HG03354 (cell line): ENCODE data around the gene SMYD3.

Source experiments
- ATAC-seq: cut with Tn5 transposase; IDR thresholded peaks from one replicate; pipeline ENCODE4 v1.9.1; 2021; ENCODE audit warnings: mild to moderate bottlenecking; ENCODE audit not compliant: unreplicated experiment, poor library complexity, severe bottlenecking

The SMYD3 gene

DNA sequence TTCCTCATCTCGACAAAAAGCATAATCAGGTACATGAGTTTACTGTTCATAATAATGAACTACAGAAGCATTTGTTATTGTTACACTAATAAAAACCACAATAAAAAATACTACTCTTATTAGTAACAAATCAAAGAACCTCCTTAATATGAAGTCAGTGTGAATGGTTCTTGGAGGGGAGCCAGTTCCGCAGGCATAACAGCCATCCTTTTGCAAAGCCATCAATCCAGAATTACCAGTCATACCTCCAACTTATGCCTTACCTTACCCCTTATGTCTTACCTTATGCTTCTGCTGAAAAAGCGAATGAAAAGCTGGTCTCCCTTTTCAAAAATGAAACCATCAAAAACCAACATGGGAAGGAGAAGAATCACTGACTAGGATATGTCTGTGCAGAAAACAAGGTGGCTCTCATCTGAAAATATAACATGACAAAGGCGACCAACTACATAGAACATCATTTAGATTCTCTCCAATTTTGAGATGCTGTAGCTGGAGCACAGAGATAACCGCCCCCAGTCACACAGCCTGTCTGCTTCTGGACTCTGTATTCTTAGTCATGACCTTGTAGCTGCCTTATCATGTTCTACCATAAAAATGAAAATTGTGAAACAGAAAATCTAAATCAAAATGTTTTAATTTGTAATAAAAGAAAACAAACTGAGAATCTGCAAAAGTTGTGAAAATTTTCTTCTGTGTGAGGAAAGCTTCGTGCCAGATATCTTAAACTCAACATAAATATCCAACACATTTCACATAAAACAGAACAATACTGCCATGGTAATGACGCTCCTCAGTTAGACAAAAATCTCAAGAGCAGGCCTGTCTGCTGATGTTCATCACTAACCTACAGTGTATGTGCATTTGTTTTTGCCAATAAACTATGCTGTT is 438.2 kb downstream of the SMYD3 start:
- no peak for ATAC-seq

- no peak for ATAC-seq
These were observed 438.9 kb downstream of the SMYD3 start for GRCh38 chr1:246068217-246068512.

DNA sequence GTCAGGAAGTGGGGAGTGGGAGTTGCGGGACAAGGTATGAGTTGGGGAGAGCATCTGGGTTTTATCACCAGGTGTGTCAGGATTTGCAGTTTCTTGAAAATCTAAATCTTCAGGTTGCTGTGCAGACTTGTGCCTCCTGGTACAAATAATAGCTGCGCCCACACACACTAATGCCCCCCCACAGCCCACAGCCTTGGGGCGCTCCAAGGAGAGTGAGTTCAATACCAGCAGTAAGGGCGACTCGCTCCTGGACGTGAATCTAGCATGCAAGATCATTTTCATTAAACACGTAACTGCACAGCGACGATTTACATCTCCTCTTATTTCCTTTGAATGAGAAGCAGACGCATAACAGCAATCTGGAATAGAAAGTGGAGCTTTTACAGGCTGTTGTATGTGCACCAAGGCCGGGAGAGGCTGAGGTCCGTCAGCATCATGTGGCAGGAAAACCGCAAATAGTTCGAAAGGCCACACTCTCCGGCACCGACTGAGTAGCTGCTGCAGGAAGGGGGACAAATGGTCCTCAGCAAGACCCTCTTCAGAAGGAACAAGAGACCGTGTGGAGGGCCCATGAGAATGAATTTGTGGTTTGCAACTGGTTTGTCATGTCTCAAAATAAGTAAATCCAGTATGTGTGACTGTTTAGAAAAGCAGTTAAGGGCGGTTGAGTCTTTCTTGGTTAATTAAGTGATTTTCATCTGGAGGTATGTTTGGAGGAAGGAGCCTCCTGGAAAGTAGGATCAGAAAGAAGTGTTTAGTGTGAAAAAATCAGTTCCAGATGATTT is 439.5 kb downstream of the SMYD3 start:
- no peak for ATAC-seq

DNA sequence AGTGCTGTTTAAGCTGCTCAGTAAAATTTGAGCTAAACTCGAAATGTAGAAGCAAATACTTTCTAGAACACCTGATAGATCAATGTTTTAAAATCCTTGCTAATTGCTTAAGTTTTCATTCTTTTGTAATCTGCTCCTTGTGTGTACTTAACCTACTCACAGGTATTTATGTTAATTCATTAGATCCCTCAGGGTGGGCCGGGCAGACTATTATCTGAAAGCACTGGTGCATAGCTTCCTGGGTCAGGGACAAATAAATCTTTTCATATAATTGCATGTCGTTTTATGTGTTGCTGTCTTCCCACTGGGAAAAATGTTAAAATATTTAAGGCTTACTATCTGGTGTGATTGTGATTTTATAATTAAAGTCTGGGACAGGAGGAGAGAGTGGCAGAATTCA is 440.5 kb downstream of the SMYD3 start:
- no peak for ATAC-seq

- ATAC-seq, result no peak
These were observed 441.5 kb downstream of the SMYD3 start for GRCh38 chr1:246065592-246065991.

DNA sequence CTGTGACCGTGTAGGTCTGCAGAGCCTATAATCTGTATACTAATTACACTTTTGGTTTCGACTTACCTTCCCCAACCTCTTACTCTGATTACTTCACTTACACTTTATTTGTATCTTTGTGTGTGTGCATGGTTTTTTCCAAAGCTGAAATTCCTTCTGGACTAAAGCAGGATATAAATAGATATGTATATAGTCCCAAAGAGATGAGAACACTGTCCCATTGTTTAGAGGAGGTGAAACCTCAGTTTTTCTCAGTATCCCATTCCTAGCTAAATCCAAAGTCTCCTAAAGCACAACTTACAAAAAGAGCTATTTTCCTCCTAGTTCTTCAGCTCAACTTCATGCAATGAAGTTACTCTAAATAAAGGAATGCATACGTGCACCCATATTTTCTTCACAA is 442.2 kb downstream of the SMYD3 start:
- no peak for ATAC-seq

DNA sequence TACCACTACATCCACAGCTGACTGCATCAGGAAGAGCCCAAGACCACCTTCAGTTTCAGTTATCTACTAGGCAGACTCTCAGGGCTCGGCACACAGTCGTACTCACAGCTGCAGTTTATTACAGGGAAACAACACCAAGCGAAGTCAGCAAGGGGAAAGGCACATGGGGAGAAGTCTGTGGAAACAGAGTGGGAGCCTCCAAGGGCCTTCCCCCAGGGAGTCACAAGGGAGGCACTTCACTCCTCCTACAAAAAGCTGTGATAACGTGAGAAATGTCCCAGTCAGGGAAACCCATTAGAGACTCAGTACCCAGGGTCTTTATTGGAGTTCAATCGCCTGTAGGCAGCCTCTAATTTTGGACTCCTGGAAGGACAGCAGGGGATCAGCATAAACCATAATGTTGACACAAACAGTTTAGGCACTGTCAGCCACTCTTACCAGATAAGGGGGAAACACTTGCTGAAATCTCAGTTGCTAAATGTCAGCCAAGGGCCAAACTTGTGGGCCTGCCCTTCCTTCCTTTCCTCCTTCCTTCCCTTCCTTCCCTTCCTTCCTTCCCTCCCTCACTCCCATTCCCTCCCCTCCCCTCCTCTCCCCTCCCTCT is 444.0 kb downstream of the SMYD3 start:
- no peak for ATAC-seq

DNA sequence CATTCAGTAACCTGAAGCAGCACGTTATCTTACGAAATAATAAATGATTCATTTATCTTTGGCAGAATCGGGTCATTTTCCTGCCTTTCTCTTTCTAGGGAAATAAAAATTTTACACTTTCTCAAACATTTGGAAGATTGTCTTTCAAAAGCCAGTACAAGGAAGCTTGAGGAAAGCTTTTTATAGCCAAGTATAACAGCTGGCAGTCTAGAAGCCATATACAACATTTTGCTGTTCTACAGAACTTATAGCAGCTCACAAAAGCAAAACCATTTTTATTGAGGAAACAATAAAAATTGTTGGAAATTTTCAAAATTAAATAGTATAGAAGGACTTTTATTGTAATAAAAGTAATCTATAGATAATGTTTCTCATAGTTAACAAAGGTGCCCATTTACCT is 448.6 kb downstream of the SMYD3 start:
- no peak for ATAC-seq

DNA sequence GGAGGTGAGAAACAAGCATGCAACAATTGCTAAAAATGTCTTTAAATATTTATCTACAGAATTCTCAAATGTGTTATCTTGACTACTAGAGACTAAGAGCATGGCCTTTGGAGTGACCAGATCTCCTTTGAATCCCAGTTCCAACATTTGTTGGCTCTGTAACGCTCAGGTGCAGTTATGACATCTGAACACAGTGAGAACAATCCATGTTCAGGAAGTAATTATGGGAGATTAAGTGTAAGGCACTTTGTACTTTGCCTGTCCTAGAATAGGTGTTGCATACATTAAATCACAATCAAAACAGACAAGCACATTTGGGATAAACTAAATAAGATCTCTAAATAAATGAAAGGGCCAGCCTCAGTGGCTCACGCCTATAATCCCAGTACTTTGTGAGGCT is 454.5 kb downstream of the SMYD3 start:
- ATAC-seq, result no peak

DNA sequence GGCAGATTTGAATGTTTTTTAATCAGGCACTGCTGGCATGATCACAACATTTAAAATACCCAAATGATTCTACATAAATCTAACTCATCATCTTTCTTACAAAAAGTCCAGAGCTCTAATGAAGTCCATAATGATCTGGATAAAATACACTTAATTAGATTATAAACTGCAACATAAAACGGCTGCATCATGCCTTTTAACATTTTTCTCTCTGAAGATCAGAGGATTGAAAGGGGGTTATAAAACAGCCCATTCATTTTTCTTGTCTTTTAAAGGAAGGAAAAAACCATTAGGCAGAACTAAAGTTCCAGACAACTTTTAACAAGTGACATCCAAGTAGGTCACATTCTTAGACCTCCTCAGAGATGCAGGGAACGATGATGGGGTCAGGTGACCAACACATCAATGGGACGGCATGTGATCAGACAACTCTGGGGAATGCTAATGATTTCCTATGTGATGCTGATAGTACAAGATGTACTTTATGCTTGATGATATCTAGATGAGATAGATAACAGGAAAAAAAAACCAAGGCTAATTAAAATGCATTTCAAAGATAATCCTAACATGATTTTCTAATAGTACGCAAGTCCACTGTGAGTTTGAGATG is 455.1 kb downstream of the SMYD3 start:
- ATAC-seq, result no peak

DNA sequence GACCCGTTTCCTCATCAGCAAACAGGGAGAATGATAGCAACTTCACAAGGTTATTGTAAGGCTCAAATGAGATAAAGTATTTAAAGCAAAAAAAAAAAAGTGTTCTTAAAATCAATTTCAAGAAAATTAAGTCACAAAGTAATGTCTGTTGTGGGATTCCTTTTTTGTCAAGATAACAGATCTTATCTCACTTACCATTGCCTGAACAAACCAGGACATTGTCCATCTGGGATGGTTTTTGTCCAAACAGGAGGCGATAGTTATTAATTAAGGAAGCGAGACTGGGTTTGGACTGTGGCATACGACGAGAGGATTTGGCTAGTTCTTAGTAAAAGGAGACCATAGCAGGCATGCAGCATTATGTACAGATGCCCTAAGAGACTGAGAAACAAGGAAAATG is 458.4 kb downstream of the SMYD3 start:
- no peak for ATAC-seq

DNA sequence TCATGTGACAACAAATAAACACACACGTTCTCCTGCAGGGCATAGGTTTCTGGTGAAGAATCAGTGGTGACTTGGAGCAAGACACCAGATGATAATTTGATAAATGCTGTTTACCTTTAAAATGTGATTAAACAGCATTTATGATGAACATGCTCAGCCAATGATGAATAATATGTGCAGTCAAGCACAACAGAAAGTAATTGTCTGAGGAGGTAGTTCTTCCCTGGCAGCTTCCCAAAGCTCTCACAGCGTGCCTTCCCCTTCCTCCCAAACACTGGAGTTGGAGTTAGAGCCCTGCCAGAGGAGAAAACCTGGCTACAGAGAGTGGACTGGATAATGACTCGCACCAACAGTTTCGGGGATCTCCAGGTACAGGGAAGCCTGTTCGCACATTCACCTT is 463.5 kb downstream of the SMYD3 start:
- no peak for ATAC-seq

GRCh38 chr1:246041360-246041759 is 465.7 kb downstream of the SMYD3 start:
- ATAC-seq, result no peak

GRCh38 chr1:246040200-246040890 is 466.7 kb downstream of the SMYD3 start:
- ATAC-seq, result no peak

DNA sequence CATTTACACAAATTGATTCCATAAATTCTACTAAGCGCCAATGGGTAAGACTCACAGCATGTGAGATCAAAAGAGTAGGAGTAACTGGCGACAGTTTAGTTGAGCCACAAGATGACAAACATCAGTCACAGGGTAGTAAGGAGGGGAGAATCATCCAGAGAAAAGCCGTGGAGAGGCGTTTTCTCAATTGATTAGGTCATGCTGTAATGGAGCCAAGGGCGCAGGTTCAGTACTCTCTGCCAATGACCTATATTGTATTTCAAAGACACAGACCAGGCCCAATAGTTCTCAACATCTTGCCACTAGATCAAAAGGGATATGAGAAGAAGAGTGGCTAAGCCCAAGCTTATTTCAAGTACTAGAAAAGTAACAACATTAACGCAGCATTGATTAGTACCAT is 467.5 kb downstream of the SMYD3 start:
- no peak for ATAC-seq

DNA sequence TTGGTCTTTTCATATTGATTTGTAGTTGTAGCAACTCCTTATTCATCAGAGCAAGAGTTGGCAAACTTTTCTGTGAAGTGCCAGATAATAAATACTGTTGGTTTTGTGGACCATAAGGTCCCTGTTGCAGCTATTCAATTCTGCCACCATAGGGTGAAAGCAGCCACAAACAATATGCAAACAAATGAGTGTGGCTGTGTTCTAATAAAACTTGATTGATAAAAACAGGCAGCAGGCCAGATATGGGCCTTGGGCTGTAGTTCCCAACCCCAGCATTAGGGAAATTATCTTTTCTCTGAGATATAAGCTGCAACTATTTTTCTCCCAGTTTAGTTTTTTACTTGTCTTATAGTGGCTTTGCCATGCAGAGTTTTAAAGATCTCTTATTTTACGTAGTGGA is 469.2 kb downstream of the SMYD3 start:
- no peak for ATAC-seq

DNA sequence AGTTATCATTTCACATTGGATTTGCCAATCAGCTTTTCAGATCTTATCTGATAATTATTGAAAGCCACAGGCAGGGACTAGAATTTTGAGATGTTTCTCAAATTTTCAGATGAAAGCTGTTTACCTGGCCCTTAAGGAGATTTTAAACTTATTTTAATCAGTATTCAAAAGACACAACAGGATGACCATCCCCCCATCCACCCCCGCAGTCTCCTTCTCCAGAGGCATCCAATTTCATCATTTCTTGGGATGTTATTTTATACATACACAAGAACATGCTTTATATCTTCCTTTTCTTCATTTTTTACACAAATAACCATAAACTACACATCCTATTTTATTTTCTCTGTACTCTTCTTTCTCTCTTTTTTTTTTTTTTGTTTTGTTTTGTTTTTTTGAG is 470.9 kb downstream of the SMYD3 start:
- no peak for ATAC-seq

DNA sequence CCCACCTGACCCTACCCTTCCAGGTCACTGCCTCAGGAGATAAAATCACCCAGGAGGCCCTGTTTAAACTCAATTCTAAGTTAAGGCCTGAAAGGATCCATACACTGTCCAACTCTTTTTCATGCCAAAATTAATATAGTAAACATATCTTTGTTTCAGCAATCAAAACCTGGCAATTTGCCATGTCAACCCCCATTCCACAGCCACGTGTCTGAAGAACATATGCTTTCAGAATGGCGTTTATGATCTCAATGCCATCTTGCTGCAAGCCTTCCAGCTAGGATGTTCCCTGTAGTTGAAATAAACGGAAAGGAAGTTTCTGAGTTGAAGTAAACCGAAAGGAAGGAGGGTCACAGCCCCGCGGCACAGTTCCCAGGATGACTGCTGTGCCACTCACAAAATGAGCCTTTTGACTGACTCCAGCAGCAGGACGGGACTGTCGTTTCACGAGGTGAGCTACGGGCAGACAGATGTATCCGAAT is 472.0 kb downstream of the SMYD3 start:
- ATAC-seq, result no peak

GRCh38 chr1:246034630-246035029 is 472.4 kb downstream of the SMYD3 start:
- no peak for ATAC-seq

GRCh38 chr1:246032984-246033383 is 474.1 kb downstream of the SMYD3 start:
- ATAC-seq, result no peak
